ENCODE measurements around the gene JPH2.

DNA sequence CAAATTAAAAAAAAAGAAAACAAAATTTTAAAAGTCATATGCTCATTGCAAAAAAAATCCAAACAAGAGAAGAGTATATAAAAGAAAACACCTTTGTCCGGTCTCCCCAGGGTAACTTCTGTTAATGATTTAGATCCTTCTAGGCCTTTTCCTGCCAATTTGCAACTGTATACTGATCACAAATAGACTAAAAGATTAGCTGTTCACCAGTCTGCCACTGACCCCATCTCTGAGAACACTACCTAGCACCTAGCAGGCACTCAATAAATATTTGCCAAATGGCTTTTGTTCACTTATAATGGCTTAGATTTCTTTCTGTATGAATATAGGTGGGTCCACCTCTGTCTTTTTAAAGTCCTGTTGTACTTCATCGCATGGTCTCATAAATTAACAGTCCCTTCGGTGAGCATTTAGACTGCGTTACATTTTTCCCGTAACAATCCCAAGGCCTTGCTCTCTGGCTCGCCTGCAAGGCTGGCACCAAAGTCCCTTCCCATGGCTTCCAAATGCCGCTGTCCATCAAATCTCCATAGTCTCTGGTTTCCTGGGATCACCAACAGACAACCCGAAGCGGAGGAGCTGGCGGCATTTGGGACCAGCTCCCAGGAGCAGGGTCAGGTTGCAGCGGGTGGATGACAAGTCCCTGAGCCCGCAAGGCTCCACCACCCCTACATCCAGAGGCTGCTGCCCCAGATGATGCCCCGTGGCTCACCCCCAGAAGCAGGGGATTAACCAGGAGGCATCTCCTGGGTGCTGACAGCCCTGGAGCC, 11.8 kb downstream of the JPH2 start:
- TF ChIP-seq, protein P1, sequence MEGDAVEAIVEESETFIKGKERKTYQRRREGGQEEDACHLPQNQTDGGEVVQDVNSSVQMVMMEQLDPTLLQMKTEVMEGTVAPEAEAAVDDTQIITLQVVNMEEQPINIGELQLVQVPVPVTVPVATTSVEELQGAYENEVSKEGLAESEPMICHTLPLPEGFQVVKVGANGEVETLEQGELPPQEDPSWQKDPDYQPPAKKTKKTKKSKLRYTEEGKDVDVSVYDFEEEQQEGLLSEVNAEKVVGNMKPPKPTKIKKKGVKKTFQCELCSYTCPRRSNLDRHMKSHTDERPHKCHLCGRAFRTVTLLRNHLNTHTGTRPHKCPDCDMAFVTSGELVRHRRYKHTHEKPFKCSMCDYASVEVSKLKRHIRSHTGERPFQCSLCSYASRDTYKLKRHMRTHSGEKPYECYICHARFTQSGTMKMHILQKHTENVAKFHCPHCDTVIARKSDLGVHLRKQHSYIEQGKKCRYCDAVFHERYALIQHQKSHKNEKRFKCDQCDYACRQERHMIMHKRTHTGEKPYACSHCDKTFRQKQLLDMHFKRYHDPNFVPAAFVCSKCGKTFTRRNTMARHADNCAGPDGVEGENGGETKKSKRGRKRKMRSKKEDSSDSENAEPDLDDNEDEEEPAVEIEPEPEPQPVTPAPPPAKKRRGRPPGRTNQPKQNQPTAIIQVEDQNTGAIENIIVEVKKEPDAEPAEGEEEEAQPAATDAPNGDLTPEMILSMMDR (IDR thresholded peaks at IDR 0.05; ENCODE audit: borderline replicate concordance, extremely low read depth, low read length, poor library complexity, severe bottlenecking), result no peak
- TF ChIP-seq EZH2 (IDR thresholded peaks at IDR 0.05; ENCODE audit: borderline replicate concordance, low read depth, low read length, severe bottlenecking), result no peak
